NK-92 (cell line): ENCODE measurements around the gene KYAT1.

ENCODE experiments used
- DNase-seq: peaks from one replicate; lab custom pipeline; 2025; ENCODE audit not compliant: unreplicated experiment; lab: John Stamatoyannopoulos, UW

The KYAT1 gene

GRCh38 chr9:128909859-128910258 is 28.1 kb upstream of the KYAT1 start:
- no peak for DNase-seq

- no peak for DNase-seq
These were observed 26.6 kb upstream of the KYAT1 start for GRCh38 chr9:128908372-128908771.

- DNase-seq, result no peak
These were observed 25.0 kb upstream of the KYAT1 start for GRCh38 chr9:128906741-128907140.

- no peak for DNase-seq
These were observed 24.2 kb upstream of the KYAT1 start for GRCh38 chr9:128905964-128906363.

- DNase-seq, result no peak
These were observed 22.3 kb upstream of the KYAT1 start for GRCh38 chr9:128903871-128904620.

GRCh38 chr9:128903079-128903461 is 21.3 kb upstream of the KYAT1 start:
- no peak for DNase-seq

- no peak for DNase-seq
These were observed 20.8 kb upstream of the KYAT1 start for GRCh38 chr9:128902351-128903078.

- no peak for DNase-seq
These were observed 20.1 kb upstream of the KYAT1 start for GRCh38 chr9:128901822-128902221.

- DNase-seq, result no peak
These were observed 19.6 kb upstream of the KYAT1 start for GRCh38 chr9:128901379-128901778.

- DNase-seq, result no peak
These were observed 18.0 kb upstream of the KYAT1 start for GRCh38 chr9:128899566-128900322.

- DNase-seq, result no peak
These were observed 17.3 kb upstream of the KYAT1 start for GRCh38 chr9:128898845-128899565.

GRCh38 chr9:128898382-128898781 is 16.6 kb upstream of the KYAT1 start:
- DNase-seq, result no peak

- DNase-seq, result no peak
These were observed 13.8 kb upstream of the KYAT1 start for GRCh38 chr9:128895556-128895955.

GRCh38 chr9:128894764-128895163 is 13.0 kb upstream of the KYAT1 start:
- no peak for DNase-seq

- DNase-seq, result no peak
These were observed 11.6 kb upstream of the KYAT1 start for GRCh38 chr9:128893354-128893753.

GRCh38 chr9:128892221-128892921 is 10.6 kb upstream of the KYAT1 start:
- no peak for DNase-seq

- DNase-seq, result no peak
These were observed 9.8 kb upstream of the KYAT1 start for GRCh38 chr9:128891321-128892220.

- no peak for DNase-seq
These were observed 6.2 kb upstream of the KYAT1 start for GRCh38 chr9:128887914-128888350.

- DNase-seq, result no peak
These were observed 5.3 kb upstream of the KYAT1 start for GRCh38 chr9:128887049-128887448.
